ENCODE results near the gene MEGF9.

Gene MEGF9

DNA sequence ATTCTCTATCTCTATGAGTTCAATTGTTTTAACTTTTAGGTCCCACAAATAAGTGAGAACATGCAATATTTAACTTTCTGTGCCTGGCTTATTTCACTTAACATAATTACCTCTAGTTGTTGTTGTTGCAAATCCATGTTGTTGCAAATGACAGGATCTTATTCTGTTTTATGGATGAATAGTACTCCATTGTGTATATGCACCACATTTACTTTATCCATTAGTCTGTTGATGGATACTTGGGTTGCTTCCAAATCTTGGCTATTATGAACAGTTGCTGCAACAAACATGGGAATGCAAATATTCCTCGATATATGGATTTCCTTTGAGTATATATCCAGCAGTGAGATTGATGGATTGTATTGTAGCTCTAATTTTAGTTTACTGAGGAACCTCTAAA is 36.3 kb downstream of the MEGF9 start:
- no peak for TF ChIP-seq CTCF (IDR thresholded peaks at IDR 0.05; ENCODE audit: low read depth, low read length)
- DNase-seq (ENCODE audit: low read depth, low spot score): no peak
- H3K4me3 ChIP-seq (ENCODE audit: low read depth, low read length): no peak overlapping the region
- in situ Hi-C loops (cut with HindIII; ENCODE audit: low sequenced_read_pairs): no loop called here

DNA sequence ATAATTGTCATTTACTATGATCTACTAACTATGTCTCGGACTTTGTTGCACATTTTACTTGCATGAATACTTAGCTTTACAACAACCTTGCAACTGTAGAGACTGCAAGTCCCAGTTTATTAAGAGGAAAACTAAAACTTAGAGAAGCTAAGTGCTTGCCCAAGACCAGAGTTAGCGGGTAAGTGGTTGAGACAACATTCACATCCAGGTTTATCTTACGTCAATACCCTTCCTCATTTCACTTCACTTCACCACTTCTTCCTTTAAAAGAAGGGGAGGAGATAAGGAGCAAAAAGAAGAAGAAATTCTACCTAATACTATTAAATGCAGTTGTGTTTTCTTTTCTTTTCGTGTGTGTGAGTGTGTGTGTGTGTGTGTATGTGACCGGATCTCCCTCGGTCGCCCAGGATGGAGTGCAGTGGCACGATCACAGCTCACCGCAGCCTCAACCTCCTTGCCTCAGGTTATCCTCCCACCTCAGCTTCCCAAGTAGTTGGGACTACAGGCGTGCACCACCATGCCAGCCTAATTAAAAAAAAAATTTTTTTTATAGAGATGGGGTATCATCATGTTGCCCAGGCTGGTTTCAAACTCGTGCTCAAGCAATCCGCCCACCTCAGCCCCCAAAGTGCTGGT is 37.4 kb downstream of the MEGF9 start:
- TF ChIP-seq CTCF (IDR thresholded peaks at IDR 0.05; ENCODE audit: low read depth, low read length): no peak
- no peak overlapping the region for H3K4me3 ChIP-seq (ENCODE audit: low read depth, low read length)
- DNase-seq (ENCODE audit: low read depth, low spot score): no peak
- in situ Hi-C loops (cut with HindIII; ENCODE audit: low sequenced_read_pairs): no loop called here

GRCh38 chr9:120668399-120668798 is 45.9 kb downstream of the MEGF9 start:
- no peak for DNase-seq (ENCODE audit: low read depth, low spot score)
- no peak overlapping the region for H3K4me3 ChIP-seq (ENCODE audit: low read depth, low read length)
- in situ Hi-C loops (cut with HindIII; ENCODE audit: low sequenced_read_pairs): no loop called here
- TF ChIP-seq CTCF (IDR thresholded peaks at IDR 0.05; ENCODE audit: low read depth, low read length): no peak

- no peak for TF ChIP-seq CTCF (IDR thresholded peaks at IDR 0.05; ENCODE audit: low read depth, low read length)
- in situ Hi-C loops (cut with HindIII; ENCODE audit: low sequenced_read_pairs): no loop called here
- no peak overlapping the region for H3K4me3 ChIP-seq (ENCODE audit: low read depth, low read length)
- no peak for DNase-seq (ENCODE audit: low read depth, low spot score)
These were observed 50.3 kb downstream of the MEGF9 start for GRCh38 chr9:120663950-120664349.

GRCh38 chr9:120663380-120663779 is 50.9 kb downstream of the MEGF9 start:
- no peak for DNase-seq (ENCODE audit: low read depth, low spot score)
- no peak for TF ChIP-seq CTCF (IDR thresholded peaks at IDR 0.05; ENCODE audit: low read depth, low read length)
- in situ Hi-C loops (cut with HindIII; ENCODE audit: low sequenced_read_pairs): no loop called here
- no peak overlapping the region for H3K4me3 ChIP-seq (ENCODE audit: low read depth, low read length)

DNA sequence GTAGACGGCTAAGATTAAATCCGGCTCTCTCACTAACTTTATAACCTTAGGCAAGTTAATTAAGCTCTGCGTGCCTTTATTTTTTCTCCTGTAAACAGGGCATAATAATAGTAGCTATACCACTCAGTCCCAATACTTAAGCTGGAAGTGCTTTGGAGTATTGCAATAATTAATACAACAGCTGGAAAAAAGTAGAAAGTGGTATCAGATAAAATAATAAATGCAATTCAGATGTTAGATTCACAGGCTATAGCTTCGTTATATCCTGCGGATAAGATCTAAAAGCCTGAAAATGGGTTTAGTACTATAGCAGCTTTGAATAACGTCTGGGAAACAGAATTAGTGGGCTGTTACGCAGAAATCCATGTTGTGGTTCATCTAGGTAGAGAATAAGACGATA is 51.8 kb downstream of the MEGF9 start:
- TF ChIP-seq CTCF (IDR thresholded peaks at IDR 0.05; ENCODE audit: low read depth, low read length): no peak
- H3K4me3 ChIP-seq (ENCODE audit: low read depth, low read length): no peak overlapping the region
- in situ Hi-C loops (cut with HindIII; ENCODE audit: low sequenced_read_pairs): no loop called here
- DNase-seq (ENCODE audit: low read depth, low spot score): no peak

- no peak overlapping the region for H3K4me3 ChIP-seq (ENCODE audit: low read depth, low read length)
- no peak for TF ChIP-seq CTCF (IDR thresholded peaks at IDR 0.05; ENCODE audit: low read depth, low read length)
- in situ Hi-C loops (cut with HindIII; ENCODE audit: low sequenced_read_pairs): no loop called here
- DNase-seq (ENCODE audit: low read depth, low spot score): no peak
These were observed 54.6 kb downstream of the MEGF9 start for GRCh38 chr9:120659676-120660075.
